Hepatocyte (in vitro differentiated cells): ENCODE measurements around the gene RUNDC3A. TPM values are rescaled to one million over a fixed set of nuclear protein-coding genes. Genes with fewer than 3 reads are reported as not detected.
A peak's percentile ranks its signal among the peaks of the same experiment; 100 is the strongest.

Experiments
- DNase-seq: peaks from one replicate; pipeline ENCODE4 v3.0.0-alpha.2; 2016; ENCODE audit warnings: low spot score
- H2AFZ ChIP-seq: fragments of 200-600 bp; sonication (generic); 2 replicates; pipeline ENCODE4 v1.6.0; 2016; ENCODE audit warnings: antibody characterized with exemption, mild to moderate bottlenecking
- H3K27ac ChIP-seq: fragments of 200-600 bp; sonication (generic); 2 replicates; pipeline ENCODE4 v1.5.1; 2016; ENCODE audit warnings: mild to moderate bottlenecking
- H3K27me3 ChIP-seq: fragments of 200-600 bp; sonication (generic); 2 replicates; pipeline ENCODE4 v1.6.1; 2016
- H3K36me3 ChIP-seq: fragments of 200-600 bp; sonication (generic); replicated peaks from 2 replicates; pipeline ENCODE4 v1.5.1; 2016; ENCODE audit warnings: low read depth; ENCODE audit not compliant: insufficient read depth
- H3K4me1 ChIP-seq: fragments of 200-600 bp; sonication (generic); 2 replicates; pipeline ENCODE4 v1.5.1; 2016; ENCODE audit warnings: mild to moderate bottlenecking, moderate library complexity; ENCODE audit not compliant: insufficient read depth
- H3K4me2 ChIP-seq: fragments of 200-600 bp; sonication (generic); 2 replicates; pipeline ENCODE4 v1.6.0; 2016
- H3K4me3 ChIP-seq: fragments of 200-600 bp; sonication (generic); 2 replicates; pipeline ENCODE4 v1.5.1; 2016; ENCODE audit warnings: mild to moderate bottlenecking
- H3K79me2 ChIP-seq: fragments of 200-600 bp; sonication (generic); 2 replicates; pipeline ENCODE4 v1.6.0; 2017; ENCODE audit warnings: mild to moderate bottlenecking
- H3K9me2 ChIP-seq: fragments of 200-600 bp; sonication (generic); replicated peaks from 2 replicates; pipeline ENCODE4 v1.6.0; 2017; ENCODE audit warnings: mild to moderate bottlenecking; ENCODE audit not compliant: insufficient read depth
- H3K9me3 ChIP-seq: fragments of 200-600 bp; sonication (generic); 2 replicates; pipeline ENCODE4 v1.5.1; 2016; ENCODE audit warnings: low read depth, mild to moderate bottlenecking
- H4K20me1 ChIP-seq: fragments of 200-600 bp; sonication (generic); 2 replicates; pipeline ENCODE4 v1.6.0; 2016; ENCODE audit warnings: mild to moderate bottlenecking; ENCODE audit not compliant: insufficient read depth, poor library complexity, severe bottlenecking
- CTCF ChIP-seq: fragments of 200-600 bp; sonication (generic); IDR thresholded peaks from 2 replicates; pipeline ENCODE4 v1.5.1; 2016; ENCODE audit warnings: antibody characterized with exemption, mild to moderate bottlenecking; ENCODE audit not compliant: poor library complexity
- EZH2 ChIP-seq: fragments of 200-600 bp; sonication (generic); IDR thresholded peaks from 2 replicates; pipeline ENCODE4 v1.6.1; 2016; ENCODE audit warnings: antibody characterized with exemption, mild to moderate bottlenecking, borderline replicate concordance
- EZH2phosphoT487 ChIP-seq: fragments of 200-600 bp; sonication (generic); IDR thresholded peaks from one replicate; pipeline ENCODE4 v1.6.1; 2018; ENCODE audit warnings: antibody characterized with exemption, mild to moderate bottlenecking, low read depth, moderate library complexity; ENCODE audit not compliant: unreplicated experiment, severe bottlenecking
- WGBS: methylation state at CpG from one replicate; pipeline ENCODE4 v1.1.6; 2016; ENCODE audit warnings: low lambda C conversion rate; ENCODE audit errors: missing lambda C conversion rate; 5-methylcytosine and 5-hydroxymethylcytosine counted together
- polyA plus RNA-seq: library from polyadenylated mRNA; unstranded; fragments of >200 nt; fragmentation: Nextera tagmentation; extraction: Ambion mirVana; gene quantifications from 2 replicates; pipeline ENCODE4 v1.2.1, GENCODE V29; 2016
- total RNA-seq: library from RNA; depleted of rRNA; stranded (reverse); fragments of >200 nt; gene quantifications from 2 replicates; pipeline ENCODE4 v1.2.3, GENCODE V29; 2014

RUNDC3A gene
- total and polyA plus RNA-seq, 2 experiments from 2014 or later: 0.40 to 2.1 TPM

- WGBS: 47% methylated on average over 9 of the region's 11 CpGs
- no peak for DNase-seq
- H3K4me2 ChIP-seq: peak overlapping the region; percentile 99
Observed at GRCh38 chr17:44361292-44362260, 53.2 kb downstream of the RUNDC3A start.

DNA sequence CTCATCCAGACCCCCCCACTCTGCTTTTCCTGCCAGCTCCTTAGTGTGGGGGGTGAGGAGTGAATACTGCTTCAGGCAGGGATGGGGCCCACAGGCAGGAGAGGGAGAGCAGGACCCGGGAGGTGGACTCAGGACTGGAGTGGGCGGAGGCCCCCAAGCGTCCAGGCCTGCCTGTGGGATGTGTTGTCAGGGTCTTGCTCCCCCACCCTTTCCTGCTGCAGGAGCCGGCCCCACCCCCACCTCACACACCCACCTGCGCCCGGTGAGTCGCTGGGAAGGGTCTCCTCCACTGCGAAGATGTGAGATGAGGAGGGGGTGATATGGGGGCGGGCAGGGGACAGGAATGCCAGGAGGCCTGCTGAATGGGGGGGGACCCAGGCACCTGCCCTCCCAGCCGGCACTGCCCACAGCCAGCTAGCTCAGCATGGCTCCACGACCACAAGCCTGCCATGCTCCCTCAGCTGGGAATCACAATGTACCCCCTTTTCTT, 54.1 kb downstream of the RUNDC3A start:
- no peak overlapping the region for H3K27ac ChIP-seq
- TF ChIP-seq EZH2phosphoT487 (no peak), EZH2 (no peak), CTCF (no peak)
- H3K4me3 ChIP-seq: peak overlapping the region; percentile 98
- H3K4me1 ChIP-seq: peaks cover 24% of the 10 kb centered on the region
- peak overlapping the region; percentile 90 for H2AFZ ChIP-seq
- H3K9me2 ChIP-seq: no peaks in the 10 kb centered on the region
- no peaks in the 10 kb centered on the region for H3K27me3 ChIP-seq
- H3K36me3 ChIP-seq: no peaks in the 10 kb centered on the region
- peaks cover 13% of the 10 kb centered on the region for H4K20me1 ChIP-seq
- DNase-seq: no peak
- 15% methylated on average over 5 of the region's 11 CpGs for WGBS
- H3K79me2 ChIP-seq: peaks cover 8% of the 10 kb centered on the region
- peak overlapping the region; percentile 99 for H3K4me2 ChIP-seq
- no peaks in the 10 kb centered on the region for H3K9me3 ChIP-seq

More at GRCh38 chr17:44361292-44362260, 53.2 kb downstream of the RUNDC3A start:
- TF ChIP-seq EZH2: no peak
- no peak for TF ChIP-seq CTCF
- TF ChIP-seq EZH2phosphoT487: no peak
- Histone ChIP-seq H3K27ac (no peak overlapping the region), H3K9me3 (no peaks in the 10 kb centered on the region), H3K4me1 (peaks cover 24% of the 10 kb centered on the region), H3K9me2 (no peaks in the 10 kb centered on the region), H3K27me3 (no peaks in the 10 kb centered on the region), H3K4me3 (no peak overlapping the region), H3K36me3 (no peaks in the 10 kb centered on the region), H3K79me2 (peaks cover 8% of the 10 kb centered on the region), H4K20me1 (peaks cover 13% of the 10 kb centered on the region), H2AFZ (no peak overlapping the region)

DNA sequence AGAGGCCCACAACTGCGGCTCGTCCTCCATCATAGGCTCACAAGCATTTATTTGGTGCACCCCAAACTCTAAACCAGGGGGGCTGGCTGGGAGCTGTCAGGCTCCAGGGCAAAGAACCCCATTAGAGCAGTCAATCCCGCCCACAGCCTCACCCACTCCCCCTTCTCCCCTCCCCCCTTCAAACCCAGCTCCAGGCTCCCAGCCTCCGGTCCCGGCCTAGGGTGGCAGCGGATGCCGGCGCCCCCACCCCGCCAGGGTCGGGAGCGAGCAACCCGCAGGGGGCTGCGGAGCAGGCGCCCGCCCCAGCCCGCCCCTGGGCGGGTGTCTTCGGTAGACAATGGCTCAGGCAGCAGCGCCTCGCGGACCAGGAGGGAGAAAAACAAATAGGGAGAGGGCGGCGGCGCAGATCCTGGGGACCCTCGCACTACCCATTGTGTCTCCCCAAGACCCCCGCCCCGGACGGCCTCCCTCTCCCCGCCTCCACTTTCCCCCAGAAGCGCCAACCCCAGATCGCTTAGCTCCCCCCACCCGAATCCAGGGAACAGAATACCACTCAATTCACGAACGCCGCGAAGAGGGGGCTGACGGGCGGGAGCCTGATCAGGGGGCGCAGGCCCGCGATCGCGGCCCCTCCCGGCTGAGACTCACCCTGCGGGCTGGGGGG, 54.7 kb downstream of the RUNDC3A start:
- peak overlapping the region; percentile 98 for H3K4me3 ChIP-seq
- peaks cover 24% of the 10 kb centered on the region for H3K4me1 ChIP-seq
- DNase-seq: peak; percentile 42
- no peak for TF ChIP-seq EZH2
- TF ChIP-seq EZH2phosphoT487: no peak
- TF ChIP-seq CTCF: no peak
- peaks cover 13% of the 10 kb centered on the region for H4K20me1 ChIP-seq
- peak overlapping the region; percentile 90 for H2AFZ ChIP-seq
- peak overlapping the region; percentile 58 for H3K27ac ChIP-seq
- no peaks in the 10 kb centered on the region for H3K9me2 ChIP-seq
- 3% methylated on average over 17 of the region's 45 CpGs for WGBS
- H3K9me3 ChIP-seq: no peaks in the 10 kb centered on the region
- H3K36me3 ChIP-seq: no peaks in the 10 kb centered on the region
- peak overlapping the region; percentile 99 for H3K4me2 ChIP-seq
- H3K27me3 ChIP-seq: no peaks in the 10 kb centered on the region
- peaks cover 8% of the 10 kb centered on the region for H3K79me2 ChIP-seq
